ENCODE measurements around the gene PPIL4.
"Not testable (repeated sequence)": the region's sequence is repeated elsewhere in the genome, so short reads cannot be mapped to it uniquely, and the experiment has no call there.

Gene PPIL4

GRCh38 chr6:149515494-149515893 lies 30.3 kb downstream of the PPIL4 start:
- DNase-seq, result no peak

GRCh38 chr6:149513915-149514314 lies 31.9 kb downstream of the PPIL4 start:
- DNase-seq, result no peak

- no peak for DNase-seq
Measured at GRCh38 chr6:149510793-149511512, 34.9 kb downstream of the PPIL4 start.

GRCh38 chr6:149508485-149508884 lies 37.4 kb downstream of the PPIL4 start:
- DNase-seq, result peak; percentile 52

GRCh38 chr6:149503872-149504271 lies 42.0 kb downstream of the PPIL4 start:
- DNase-seq, result no peak

GRCh38 chr6:149503276-149503675 lies 42.6 kb downstream of the PPIL4 start:
- DNase-seq, result no peak

GRCh38 chr6:149501768-149502167 lies 44.1 kb downstream of the PPIL4 start:
- no peak for DNase-seq

- DNase-seq, result no peak
Measured at GRCh38 chr6:149501201-149501600, 44.6 kb downstream of the PPIL4 start.

GRCh38 chr6:149500096-149500495 lies 45.7 kb downstream of the PPIL4 start:
- DNase-seq, result no peak

- no peak for DNase-seq
Measured at GRCh38 chr6:149499066-149499465, 46.8 kb downstream of the PPIL4 start.

- no peak for DNase-seq
Measured at GRCh38 chr6:149497365-149497764, 48.5 kb downstream of the PPIL4 start.

GRCh38 chr6:149496597-149496996 lies 49.2 kb downstream of the PPIL4 start:
- not testable (repeated sequence) for DNase-seq

GRCh38 chr6:149495349-149496016 lies 50.4 kb downstream of the PPIL4 start:
- DNase-seq, result peak; percentile 37

GRCh38 chr6:149494810-149495209 lies 51.0 kb downstream of the PPIL4 start:
- peak; percentile 80 for DNase-seq

GRCh38 chr6:149493761-149494320 lies 52.0 kb downstream of the PPIL4 start:
- no peak for DNase-seq

- no peak for DNase-seq
Measured at GRCh38 chr6:149492798-149493343, 53.0 kb downstream of the PPIL4 start.

- no peak for DNase-seq
Measured at GRCh38 chr6:149489967-149490366, 55.9 kb downstream of the PPIL4 start.

GRCh38 chr6:149488815-149489214 lies 57.0 kb downstream of the PPIL4 start:
- peak; percentile 73 for DNase-seq

GRCh38 chr6:149487316-149487715 lies 58.5 kb downstream of the PPIL4 start:
- no peak for DNase-seq

- DNase-seq, result peak; percentile 87
Measured at GRCh38 chr6:149484733-149485700, 60.8 kb downstream of the PPIL4 start, which contains the start of gene ZC3H12D. Gene ZC3H12D (minus strand): TSS chr6:149485014. CDS start chr6:149474543, 10,471 bp downstream.

- no peak for DNase-seq
Measured at GRCh38 chr6:149483849-149484655, 61.8 kb downstream of the PPIL4 start.

- no peak for DNase-seq
Measured at GRCh38 chr6:149483334-149483725, 62.5 kb downstream of the PPIL4 start.
